HEK293 (cell line): ENCODE results near the gene TTLL5.

ENCODE experiments used
- CTCF ChIA-PET: fragments of 350-600 bp; formaldehyde crosslinking; extraction: SDS; loops from one replicate; lab custom pipeline; 2021; ENCODE audit warnings: antibody characterized with exemption; lab: Yijun Ruan, JAX
- POLR2A ChIA-PET: fragments of 300-600 bp; formaldehyde crosslinking; extraction: SDS; loops from one replicate; lab custom pipeline; 2020; ENCODE audit warnings: antibody characterized with exemption, inconsistent platforms; lab: Yijun Ruan, JAX
- H3K27ac ChIP-seq: fragments of 200-500 bp; sonication (Bioruptor generic); 2 replicates; pipeline ENCODE4 v1.5.1; 2014; ENCODE audit warnings: low read depth, low read length, control low read depth, inconsistent platforms; ENCODE audit errors: extremely low read depth
- H3K36me3 ChIP-seq, 2 experiments: fragments of 200-500 bp in 1 of 2; sonication (Bioruptor generic) in 1 of 2; 1 replicate in 1 of 2; 2 replicates in 1 of 2; pipeline ENCODE4 v1.5.1; 2014 to 2017; ENCODE audit warnings: inconsistent platforms in 2 of 2, low read length in 2 of 2; ENCODE audit not compliant: control insufficient read depth in 2 of 2, insufficient read depth in 1 of 2
- H3K4me1 ChIP-seq: fragments of 200-500 bp; sonication (Bioruptor generic); 2 replicates; pipeline ENCODE4 v1.5.1; 2014; ENCODE audit warnings: mild to moderate bottlenecking, low read length, inconsistent platforms; ENCODE audit not compliant: control insufficient read depth, insufficient read depth
- H3K4me3 ChIP-seq: 2 replicates; pipeline ENCODE4 v1.5.1; 2011; ENCODE audit warnings: low read depth, mild to moderate bottlenecking, control low read depth, low read length, moderate library complexity
- H3K9me3 ChIP-seq: fragments of 200-500 bp; sonication (Bioruptor generic); 2 replicates; pipeline ENCODE4 v1.5.1; 2014; ENCODE audit warnings: low read depth, low read length, inconsistent platforms; ENCODE audit not compliant: control insufficient read depth, insufficient read depth
- KLF16 ChIP-seq: fragments of 450-650 bp; formaldehyde crosslinking; IDR thresholded peaks from 2 replicates; pipeline ENCODE4 v1.5.1; 2017; ENCODE audit warnings: missing biosample characterization, missing genetic modification characterization
- KLF17 ChIP-seq: fragments of 450-650 bp; formaldehyde crosslinking; IDR thresholded peaks from 2 replicates; pipeline ENCODE4 v1.5.1; 2016; ENCODE audit warnings: missing biosample characterization, missing genetic modification characterization
- PATZ1 ChIP-seq: fragments of 450-650 bp; formaldehyde crosslinking; IDR thresholded peaks from 2 replicates; pipeline ENCODE4 v1.5.1; 2016; ENCODE audit warnings: missing biosample characterization, missing genetic modification characterization
- SP2 ChIP-seq: fragments of 450-650 bp; formaldehyde crosslinking; IDR thresholded peaks from 2 replicates; pipeline ENCODE4 v1.5.1; 2016; ENCODE audit warnings: missing biosample characterization, missing genetic modification characterization
- ZBTB11 ChIP-seq: fragments of 450-650 bp; formaldehyde crosslinking; conservative IDR thresholded peaks from 2 replicates; pipeline ENCODE4 v1.5.1; 2016; ENCODE audit warnings: low read depth, missing biosample characterization, missing genetic modification characterization
- ZIC2 ChIP-seq: fragments of 450-650 bp; formaldehyde crosslinking; IDR thresholded peaks from 2 replicates; pipeline ENCODE4 v1.5.1; 2016; ENCODE audit warnings: missing biosample characterization, missing genetic modification characterization
- ZNF121 ChIP-seq: fragments of 450-650 bp; formaldehyde crosslinking; IDR thresholded peaks from 2 replicates; pipeline ENCODE4 v1.5.1; 2016; ENCODE audit warnings: missing biosample characterization, missing genetic modification characterization
- ZNF138 ChIP-seq: fragments of 450-650 bp; formaldehyde crosslinking; IDR thresholded peaks from 2 replicates; pipeline ENCODE4 v1.5.1; 2016; ENCODE audit warnings: missing biosample characterization, missing genetic modification characterization, borderline replicate concordance
- ZNF175 ChIP-seq: fragments of 450-650 bp; formaldehyde crosslinking; IDR thresholded peaks from 2 replicates; pipeline ENCODE4 v1.5.1; 2016; ENCODE audit warnings: missing biosample characterization, missing genetic modification characterization
- ZNF2 ChIP-seq: fragments of 450-650 bp; formaldehyde crosslinking; IDR thresholded peaks from 2 replicates; pipeline ENCODE4 v1.5.1; 2016; ENCODE audit warnings: missing biosample characterization, missing genetic modification characterization
- ZNF362 ChIP-seq: fragments of 450-650 bp; formaldehyde crosslinking; IDR thresholded peaks from 2 replicates; pipeline ENCODE4 v1.5.1; 2016; ENCODE audit warnings: missing biosample characterization, missing genetic modification characterization
- ZNF449 ChIP-seq: fragments of 450-650 bp; formaldehyde crosslinking; IDR thresholded peaks from 2 replicates; pipeline ENCODE4 v1.5.1; 2017; ENCODE audit warnings: missing biosample characterization, mild to moderate bottlenecking, missing genetic modification characterization, moderate library complexity
- ZNF549 ChIP-seq: fragments of 450-650 bp; IDR thresholded peaks from 2 replicates; pipeline ENCODE4 v1.5.1; 2018; ENCODE audit warnings: missing biosample characterization, missing genetic modification characterization, mild to moderate bottlenecking, inconsistent platforms, moderate library complexity
- ZNF558 ChIP-seq: fragments of 450-650 bp; formaldehyde crosslinking; IDR thresholded peaks from 2 replicates; pipeline ENCODE4 v1.5.1; 2016; ENCODE audit warnings: missing biosample characterization, missing genetic modification characterization
- ZNF561 ChIP-seq: fragments of 450-650 bp; IDR thresholded peaks from 2 replicates; pipeline ENCODE4 v1.5.1; 2018; ENCODE audit warnings: missing biosample characterization, missing genetic modification characterization, borderline replicate concordance
- ZNF670 ChIP-seq: fragments of 450-650 bp; formaldehyde crosslinking; IDR thresholded peaks from 2 replicates; pipeline ENCODE4 v1.5.1; 2016; ENCODE audit warnings: missing biosample characterization, missing genetic modification characterization, low read depth

Gene TTLL5

GRCh38 chr14:75941030-75941429 lies 280.0 kb downstream of the TTLL5 start:
- no peak overlapping the region for H3K4me3 ChIP-seq
- POLR2A ChIA-PET: no interaction called here
- CTCF ChIA-PET: interaction anchor here (1.0 kb wide), 1 partner anchor 30 kb away, joined by 5 read pairs; no protein-coding TSS in a partner anchor
- peaks cover 8% of the 10 kb centered on the region; the same call in 1 of the 2 replicates for H3K4me1 ChIP-seq
- H3K9me3 ChIP-seq: no peaks in the 10 kb centered on the region
- no peak for TF ChIP-seq ZNF362 (tag by site-specific recombination)
- no peak for TF ChIP-seq ZNF175
- TF ChIP-seq ZNF561 (tag by site-specific recombination): no peak
- TF ChIP-seq ZNF449 (tag by site-specific recombination): no peak
- no peak for TF ChIP-seq SP2 (tag by site-specific recombination)
- TF ChIP-seq PATZ1 (tag by site-specific recombination): no peak
- TF ChIP-seq ZNF670 (tag by site-specific recombination): no peak
- TF ChIP-seq KLF17 (tag by site-specific recombination): no peak
- TF ChIP-seq ZNF138 (tag by site-specific recombination): no peak
- TF ChIP-seq ZNF549 (tag by site-specific recombination): no peak
- no peak for TF ChIP-seq ZNF558
- no peak for TF ChIP-seq ZNF2 (tag by site-specific recombination)
- TF ChIP-seq ZBTB11 (tag by site-specific recombination): no peak
- TF ChIP-seq ZNF121 (tag by site-specific recombination): no peak
- TF ChIP-seq ZIC2 (tag by site-specific recombination): no peak
- no peak for TF ChIP-seq KLF16 (tag by site-specific recombination)
- TF ChIP-seq, all 188 proteins: peak for 0
- Histone ChIP-seq H3K27ac (no peak overlapping the region), H3K36me3 (no peaks in the 10 kb centered on the region)
